CD14-positive monocyte (primary cell): ENCODE measurements around the gene UBE2J2. TPM values are rescaled to one million over a fixed set of nuclear protein-coding genes. Genes with fewer than 3 reads are reported as not detected.

ENCODE experiments used
- DNase-seq, 3 donors: peaks; one replicate each; pipeline ENCODE4 v3.0.0-alpha.2; 2011 to 2022
- H2AFZ ChIP-seq: 2 replicates; pipeline ENCODE4 v1.6.0; 2012; ENCODE audit warnings: mild to moderate bottlenecking, low read depth, low read length, inconsistent platforms; ENCODE audit not compliant: insufficient read depth, poor library complexity, severe bottlenecking
- H3K27ac ChIP-seq, 2 donors: 1 replicate in 1 of 2; 2 replicates in 1 of 2; pipeline ENCODE4 v1.5.1; 2012 to 2013; ENCODE audit warnings: low read length in 2 of 2, control low read depth in 1 of 2, inconsistent platforms in 1 of 2, low read depth in 1 of 2, mild to moderate bottlenecking in 1 of 2
- H3K27me3 ChIP-seq, 2 donors: one replicate each; pipeline versions ENCODE4 v1.6.0 to v1.6.1; 2011 to 2013; ENCODE audit warnings: low read length in 2 of 2; ENCODE audit not compliant: control insufficient read depth in 2 of 2, insufficient read depth in 2 of 2
- H3K36me3 ChIP-seq, 2 donors: replicated peaks in 1 of 2; 1 replicate in 1 of 2; 2 replicates in 1 of 2; pipeline versions ENCODE4 v1.5.1 to v1.6.1; 2012 to 2013; ENCODE audit warnings: low read length in 2 of 2, control low read depth in 1 of 2, inconsistent platforms in 1 of 2, mild to moderate bottlenecking in 1 of 2; ENCODE audit not compliant: insufficient read depth in 2 of 2, control insufficient read depth in 1 of 2
- H3K4me1 ChIP-seq, 2 donors: 1 replicate in 1 of 2; 2 replicates in 1 of 2; pipeline versions ENCODE4 v1.5.1 to v1.6.1; 2012 to 2013; ENCODE audit warnings: low read length in 2 of 2, control low read depth in 1 of 2, inconsistent platforms in 1 of 2, mild to moderate bottlenecking in 1 of 2, moderate library complexity in 1 of 2; ENCODE audit not compliant: insufficient read depth in 2 of 2, control insufficient read depth in 1 of 2
- H3K4me2 ChIP-seq: replicated peaks from 2 replicates; pipeline ENCODE3; 2012; ENCODE audit warnings: low read length, moderate library complexity, mild to moderate bottlenecking; ENCODE audit not compliant: poor library complexity, severe bottlenecking; ENCODE audit errors: extremely low read depth
- H3K4me3 ChIP-seq, 3 experiments: fragments of 200-600 bp in 1 of 3; sonication (generic) in 1 of 3; replicated peaks in 1 of 3; 1 replicate in 2 of 3; 2 replicates in 1 of 3; pipeline ENCODE4 v1.5.1; 2011 to 2013; ENCODE audit warnings: low read length in 3 of 3, mild to moderate bottlenecking in 3 of 3, control low read depth in 2 of 3, low read depth in 2 of 3, inconsistent platforms in 1 of 3, moderate library complexity in 1 of 3
- H3K79me2 ChIP-seq: 2 replicates; pipeline ENCODE4 v1.6.0; 2012; ENCODE audit warnings: mild to moderate bottlenecking, control low read depth, inconsistent platforms, low read length, moderate library complexity; ENCODE audit not compliant: insufficient read depth
- H3K9ac ChIP-seq: 2 replicates; pipeline ENCODE4 v1.6.0; 2017; ENCODE audit warnings: low read length, mild to moderate bottlenecking; ENCODE audit not compliant: insufficient read depth, poor library complexity, severe bottlenecking
- H3K9me3 ChIP-seq, 2 donors: replicated peaks in 1 of 2; 1 replicate in 1 of 2; 2 replicates in 1 of 2; pipeline versions ENCODE4 v1.5.1 to v1.6.1; 2012 to 2013; ENCODE audit warnings: low read length in 2 of 2, control low read depth in 1 of 2; ENCODE audit not compliant: control insufficient read depth in 1 of 2, insufficient read depth in 1 of 2
- H4K20me1 ChIP-seq: 2 replicates; pipeline ENCODE4 v1.6.0; 2012; ENCODE audit warnings: mild to moderate bottlenecking, low read length, control low read depth, moderate library complexity; ENCODE audit not compliant: insufficient read depth
- H3K27ac Mint-ChIP-seq, 7 donors: one replicate each; pipeline ENCODE4 v1.8.0; 2020; ENCODE audit warnings: mild to moderate bottlenecking in 7 of 7, mixed read lengths in 7 of 7, moderate library complexity in 6 of 7, inconsistent platforms in 2 of 7
- H3K27me3 Mint-ChIP-seq, 3 donors: one replicate each; pipeline ENCODE4 v1.8.0; 2021 to 2022; ENCODE audit warnings: low read depth in 3 of 3, mild to moderate bottlenecking in 3 of 3, mixed read lengths in 3 of 3, moderate library complexity in 3 of 3, inconsistent platforms in 1 of 3
- H3K36me3 Mint-ChIP-seq, 2 donors: one replicate each; pipeline ENCODE4 v1.8.0; 2020; ENCODE audit warnings: mixed read lengths in 2 of 2, inconsistent platforms in 1 of 2, mild to moderate bottlenecking in 1 of 2
- H3K4me1 Mint-ChIP-seq: one replicate; pipeline ENCODE4 v1.8.0; 2020; ENCODE audit warnings: mild to moderate bottlenecking, mixed read lengths
- H3K4me3 Mint-ChIP-seq, 2 donors: one replicate each; pipeline ENCODE4 v1.8.0; 2020; ENCODE audit warnings: mild to moderate bottlenecking in 2 of 2, mixed read lengths in 2 of 2, moderate library complexity in 1 of 2
- H3K9me3 Mint-ChIP-seq, 7 donors: one replicate each; pipeline ENCODE4 v1.8.0; 2020 to 2022; ENCODE audit warnings: mixed read lengths in 7 of 7, mild to moderate bottlenecking in 6 of 7, moderate library complexity in 6 of 7, inconsistent platforms in 2 of 7
- WGBS: methylation state at CpG from one replicate; pipeline ENCODE4 v1.1.5; 2013; ENCODE audit warnings: missing lambda C conversion rate; ENCODE audit not compliant: insufficient coverage; 5-methylcytosine and 5-hydroxymethylcytosine counted together
- intact Hi-C, 2 donors: fragments of 100-400 bp; cut with micrococcal nuclease; formaldehyde crosslinking; loops; one replicate each; pipeline versions ENCODE4 v1.15.0 to v1.15.1; 2023
- polyA plus RNA-seq, 3 donors: library from polyadenylated mRNA; depleted of rRNA in 1 of 3; unstranded in 2 of 3; stranded (reverse) in 1 of 3; fragments of 300-500 nt in 2 of 3; fragments of >200 nt in 1 of 3; fragmentation: Illumina TruSeq in 2 of 3; gene quantifications; 1 replicate in 2 of 3; 2 replicates in 1 of 3; pipeline ENCODE4 v1.2.3, GENCODE V29; 2012 to 2021
- TF ChIP-seq, protein P1 (sequence below): fragments of 200-600 bp; IDR thresholded peaks from one replicate; pipeline ENCODE4 v1.8.0; 2022; ENCODE audit warnings: antibody characterized with exemption, mild to moderate bottlenecking

UBE2J2 gene
- polyA plus RNA-seq, 3 donors, result 36.5 to 83.2 (median 72.1) TPM

DNA sequence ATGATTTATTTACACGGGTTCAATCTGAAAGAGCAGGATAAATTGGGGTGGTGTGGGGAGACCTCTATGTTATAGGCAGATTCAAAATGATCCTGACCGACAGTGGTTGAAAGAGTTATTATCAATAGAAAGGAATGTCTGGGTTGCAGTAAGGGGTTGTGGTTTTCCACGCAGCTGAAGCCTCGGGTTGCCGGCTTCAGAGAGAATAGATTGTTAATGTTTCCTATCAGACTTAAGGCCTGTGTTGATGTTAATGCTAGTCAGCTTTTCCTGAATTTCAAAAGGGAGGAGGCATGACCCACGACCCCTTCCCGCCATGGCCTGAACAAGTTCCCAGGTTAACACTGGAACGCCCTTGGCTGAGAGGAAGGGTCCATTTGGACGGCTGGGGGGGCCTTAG, 2.2 kb upstream of the UBE2J2 start:
- Histone ChIP-seq H3K4me3 (no peak overlapping the region), H4K20me1 (peaks cover 21% of the 10 kb centered on the region), H3K4me2 (no peak overlapping the region), H3K9me3 (no peaks in the 10 kb centered on the region), H3K27ac (no peak overlapping the region), H2AFZ (no peak overlapping the region), H3K27me3 (no peaks in the 10 kb centered on the region), H3K9ac (no peak overlapping the region), H3K36me3 (no peaks in the 10 kb centered on the region), H3K79me2 (peaks cover 27% of the 10 kb centered on the region), H3K4me1 (peaks cover 28% of the 10 kb centered on the region in 2 donors)
- Mint-ChIP-seq H3K27me3 (peaks cover 0 to 3% (median 0%) of the 10 kb centered on the region in 3 donors), H3K9me3 (peaks cover 0 to 2% (median 0%) of the 10 kb centered on the region in 7 donors), H3K4me1 (peaks cover 26% of the 10 kb centered on the region), H3K36me3 (peaks cover 5 to 8% of the 10 kb centered on the region in 2 donors), H3K4me3 (peak overlapping the region in 1 of 2 donors; percentile 2), H3K27ac (no peak overlapping the region)
- TF ChIP-seq, protein P1, sequence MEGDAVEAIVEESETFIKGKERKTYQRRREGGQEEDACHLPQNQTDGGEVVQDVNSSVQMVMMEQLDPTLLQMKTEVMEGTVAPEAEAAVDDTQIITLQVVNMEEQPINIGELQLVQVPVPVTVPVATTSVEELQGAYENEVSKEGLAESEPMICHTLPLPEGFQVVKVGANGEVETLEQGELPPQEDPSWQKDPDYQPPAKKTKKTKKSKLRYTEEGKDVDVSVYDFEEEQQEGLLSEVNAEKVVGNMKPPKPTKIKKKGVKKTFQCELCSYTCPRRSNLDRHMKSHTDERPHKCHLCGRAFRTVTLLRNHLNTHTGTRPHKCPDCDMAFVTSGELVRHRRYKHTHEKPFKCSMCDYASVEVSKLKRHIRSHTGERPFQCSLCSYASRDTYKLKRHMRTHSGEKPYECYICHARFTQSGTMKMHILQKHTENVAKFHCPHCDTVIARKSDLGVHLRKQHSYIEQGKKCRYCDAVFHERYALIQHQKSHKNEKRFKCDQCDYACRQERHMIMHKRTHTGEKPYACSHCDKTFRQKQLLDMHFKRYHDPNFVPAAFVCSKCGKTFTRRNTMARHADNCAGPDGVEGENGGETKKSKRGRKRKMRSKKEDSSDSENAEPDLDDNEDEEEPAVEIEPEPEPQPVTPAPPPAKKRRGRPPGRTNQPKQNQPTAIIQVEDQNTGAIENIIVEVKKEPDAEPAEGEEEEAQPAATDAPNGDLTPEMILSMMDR, result no peak
- WGBS, result 92% methylated on average over 6 of the region's 9 CpGs
- intact Hi-C loops, result no loop called here
- DNase-seq, result no peak

DNA sequence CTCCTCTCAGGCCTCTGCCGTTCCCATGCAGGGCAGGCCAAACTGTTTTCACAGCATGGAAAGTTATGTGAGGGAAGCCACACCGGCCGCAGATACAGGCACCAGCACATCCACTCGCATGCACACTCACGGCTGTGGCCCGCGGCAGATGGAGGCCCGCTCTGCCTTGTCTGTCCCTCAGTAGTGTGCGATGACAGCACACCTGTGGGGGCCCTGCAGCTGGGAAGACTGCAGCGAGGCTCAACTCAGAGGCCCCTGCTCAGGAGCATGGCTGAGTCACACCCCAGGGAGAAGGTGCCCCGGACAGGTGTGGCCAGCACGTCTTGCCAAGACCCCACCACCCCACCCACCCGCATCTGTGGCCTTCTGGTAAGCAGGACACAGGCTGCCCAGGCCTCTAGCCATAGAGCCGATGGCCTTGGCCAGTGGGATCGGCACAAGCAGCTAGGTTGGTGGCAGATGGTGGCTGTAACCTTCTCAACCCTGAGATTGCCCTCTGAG, 1.3 kb upstream of the UBE2J2 start:
- Histone ChIP-seq H4K20me1 (peaks cover 29% of the 10 kb centered on the region), H3K4me3 (no peak overlapping the region), H3K36me3 (no peaks in the 10 kb centered on the region), H3K4me2 (no peak overlapping the region), H3K27me3 (no peaks in the 10 kb centered on the region), H3K79me2 (peaks cover 36% of the 10 kb centered on the region), H3K4me1 (peaks cover 29 to 30% of the 10 kb centered on the region in 2 donors), H2AFZ (peak overlapping the region; percentile 88), H3K9me3 (no peaks in the 10 kb centered on the region), H3K27ac (no peak overlapping the region), H3K9ac (no peak overlapping the region)
- intact Hi-C loops, result no loop called here
- TF ChIP-seq, protein P1, result no peak
- no peak overlapping the region for H3K27ac Mint-ChIP-seq
- no peak for DNase-seq
- peaks cover 13 to 16% of the 10 kb centered on the region in 2 donors for H3K36me3 Mint-ChIP-seq
- H3K4me3 Mint-ChIP-seq, result peak overlapping the region; percentile 69 to 76
- peaks cover 0 to 3% (median 1%) of the 10 kb centered on the region in 3 donors for H3K27me3 Mint-ChIP-seq
- H3K4me1 Mint-ChIP-seq, result peaks cover 35% of the 10 kb centered on the region
- 93% methylated on average over 12 of the region's 15 CpGs for WGBS
- H3K9me3 Mint-ChIP-seq, result no peaks in the 10 kb centered on the region
